Neural progenitor cell (in vitro differentiated cells): Measurements from ENCODE around the gene DNMT3B. TPM values are rescaled to one million over a fixed set of nuclear protein-coding genes. Genes with fewer than 3 reads are reported as not detected.
A peak's percentile ranks its signal among the peaks of the same experiment; 100 is the strongest.
"Not testable (repeated sequence)": the region's sequence is repeated elsewhere in the genome, so short reads cannot be mapped to it uniquely, and the experiment has no call there.

Experiments
- DNase-seq: peaks from one replicate; pipeline ENCODE4 v3.0.0-alpha.2; 2016; ENCODE audit warnings: low spot score
- H2AFZ ChIP-seq: fragments of 200-600 bp; sonication (generic); replicated peaks from 2 replicates; pipeline ENCODE4 v1.6.1; 2016; ENCODE audit warnings: antibody characterized with exemption
- H3F3A ChIP-seq: fragments of 200-600 bp; sonication (generic); 2 replicates; pipeline ENCODE4 v1.6.1; 2016; ENCODE audit warnings: antibody characterized with exemption, low read depth
- H3K27ac ChIP-seq: fragments of 200-600 bp; sonication (generic); 2 replicates; pipeline ENCODE4 v1.5.1; 2016; ENCODE audit warnings: mild to moderate bottlenecking
- H3K27me3 ChIP-seq: fragments of 200-600 bp; sonication (generic); 2 replicates; pipeline ENCODE4 v1.6.1; 2016; ENCODE audit warnings: mild to moderate bottlenecking, moderate library complexity
- H3K36me3 ChIP-seq: fragments of 200-600 bp; sonication (generic); 2 replicates; pipeline ENCODE4 v1.5.1; 2016
- H3K4me1 ChIP-seq: fragments of 200-600 bp; sonication (generic); 2 replicates; pipeline ENCODE4 v1.6.1; 2016; ENCODE audit warnings: mixed run types
- H3K4me2 ChIP-seq: fragments of 200-600 bp; sonication (generic); 2 replicates; pipeline ENCODE4 v1.6.1; 2016
- H3K4me3 ChIP-seq: fragments of 200-600 bp; sonication (generic); 2 replicates; pipeline ENCODE4 v1.5.1; 2016
- H3K79me2 ChIP-seq: fragments of 200-600 bp; sonication (generic); 2 replicates; pipeline ENCODE4 v1.6.1; 2016; ENCODE audit warnings: low read depth
- H3K9ac ChIP-seq: fragments of 200-600 bp; sonication (generic); 2 replicates; pipeline ENCODE4 v1.6.1; 2016
- H3K9me3 ChIP-seq: fragments of 200-600 bp; sonication (generic); 2 replicates; pipeline ENCODE4 v1.5.1; 2016; ENCODE audit warnings: low read depth
- H4K20me1 ChIP-seq: fragments of 200-600 bp; sonication (generic); 2 replicates; pipeline ENCODE4 v1.6.1; 2016; ENCODE audit warnings: low read depth
- H3K27ac Mint-ChIP-seq: 3 replicates; pipeline ENCODE4 v1.8.0; 2021; ENCODE audit warnings: mixed read lengths
- H3K27me3 Mint-ChIP-seq: 2 replicates; pipeline ENCODE4 v1.8.0; 2022; ENCODE audit warnings: low read depth, mild to moderate bottlenecking, inconsistent platforms, moderate library complexity, mixed read lengths; ENCODE audit not compliant: insufficient read depth
- H3K36me3 Mint-ChIP-seq: 3 replicates; pipeline ENCODE4 v1.8.0; 2021; ENCODE audit warnings: mixed read lengths
- H3K4me1 Mint-ChIP-seq: 3 replicates; pipeline ENCODE4 v1.8.0; 2021; ENCODE audit warnings: mixed read lengths
- H3K4me3 Mint-ChIP-seq: 3 replicates; pipeline ENCODE4 v1.8.0; 2021; ENCODE audit warnings: mild to moderate bottlenecking, moderate library complexity, mixed read lengths
- H3K9me3 Mint-ChIP-seq: 3 replicates; pipeline ENCODE4 v1.8.0; 2020; ENCODE audit warnings: mixed read lengths
- CTCF ChIP-seq: fragments of 200-600 bp; sonication (generic); IDR thresholded peaks from 2 replicates; pipeline ENCODE4 v1.5.1; 2017; ENCODE audit warnings: antibody characterized with exemption, mild to moderate bottlenecking
- EZH2 ChIP-seq: fragments of 200-600 bp; sonication (generic); IDR thresholded peaks from 2 replicates; pipeline ENCODE4 v1.6.1; 2017; ENCODE audit warnings: antibody characterized with exemption, mild to moderate bottlenecking, moderate library complexity
- EZH2phosphoT487 ChIP-seq: fragments of 200-600 bp; sonication (generic); IDR thresholded peaks from 2 replicates; pipeline ENCODE4 v1.6.1; 2017; ENCODE audit warnings: antibody characterized with exemption
- total RNA-seq: library from RNA; depleted of rRNA; stranded (reverse); fragments of >200 nt; gene quantifications from 2 replicates; pipeline ENCODE4 v1.2.3, GENCODE V29; 2015; ENCODE audit warnings: low replicate concordance

The DNMT3B gene
- total RNA-seq: 114 and 148 TPM in 2 replicates

DNA sequence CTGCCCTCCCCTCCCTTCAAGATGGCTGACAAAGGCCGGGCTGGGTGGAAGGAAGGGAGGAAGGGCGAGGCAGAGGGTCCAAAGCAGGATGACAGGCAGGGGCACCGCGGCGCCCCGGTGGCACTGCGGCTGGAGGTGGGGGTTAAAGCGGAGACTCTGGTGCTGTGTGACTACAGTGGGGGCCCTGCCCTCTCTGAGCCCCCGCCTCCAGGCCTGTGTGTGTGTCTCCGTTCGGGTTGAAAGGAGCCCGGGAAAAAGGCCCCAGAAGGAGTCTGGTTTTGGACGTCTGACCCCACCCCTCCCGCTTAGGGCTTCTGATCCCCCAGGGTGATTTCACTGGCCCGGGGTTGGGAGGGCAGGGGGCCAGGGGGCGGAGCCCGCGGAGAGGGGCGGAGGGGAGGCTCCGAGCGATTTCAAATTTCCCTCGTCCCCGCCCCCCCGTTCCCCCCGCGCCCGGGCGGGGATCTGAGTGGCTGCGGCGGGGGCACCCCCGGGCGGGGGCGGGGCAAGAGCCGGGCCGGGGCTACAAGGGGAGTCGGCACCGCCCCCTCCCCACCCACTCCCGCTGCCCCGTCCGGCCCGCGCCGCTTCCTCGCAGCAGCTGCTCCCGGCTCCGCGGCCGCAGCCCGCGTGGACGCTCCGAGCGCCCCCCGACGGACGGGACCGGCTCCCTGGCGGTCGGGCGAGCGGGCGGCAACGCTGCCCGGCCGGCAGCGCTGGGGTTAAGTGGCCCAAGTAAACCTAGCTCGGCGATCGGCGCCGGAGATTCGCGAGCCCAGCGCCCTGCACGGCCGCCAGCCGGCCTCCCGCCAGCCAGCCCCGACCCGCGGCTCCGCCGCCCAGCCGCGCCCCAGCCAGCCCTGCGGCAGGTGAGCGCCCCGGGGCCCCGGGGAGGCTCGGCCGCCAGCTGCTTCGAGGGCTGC is at the start of gene DNMT3B:
Gene DNMT3B (plus strand): TSS at position 555 of the 923 bp plus-strand sequence. CDS start 17,939 bp downstream, outside the sequence.
- Histone ChIP-seq H3K79me2 (peaks cover 46% of the 10 kb centered on the region), H3K9me3 (no peaks in the 10 kb centered on the region), H3K27ac (peak within 1 kb of the TSS; percentile 47), H3K4me3 (peak within 1 kb of the TSS; percentile 99), H3K27me3 (no peaks in the 10 kb centered on the region), H3F3A (peaks cover 38% of the 10 kb centered on the region), H3K4me2 (peak within 1 kb of the TSS; percentile 89), H3K4me1 (peaks cover 26% of the 10 kb centered on the region), H3K36me3 (no peaks in the 10 kb centered on the region), H3K9ac (peak within 1 kb of the TSS; percentile 69), H4K20me1 (peaks cover 32% of the 10 kb centered on the region), H2AFZ (no peak within 1 kb of the TSS)
- peak within 1 kb of the TSS; percentile 63 for H3K27ac Mint-ChIP-seq
- H3K4me3 Mint-ChIP-seq: peak within 1 kb of the TSS; percentile 97
- H3K27me3 Mint-ChIP-seq: peaks cover 2% of the 10 kb centered on the region
- H3K36me3 Mint-ChIP-seq: peaks cover under 1% of the 10 kb centered on the region
- H3K4me1 Mint-ChIP-seq: peaks cover 27% of the 10 kb centered on the region
- DNase-seq: peak; percentile 97
- no peaks in the 10 kb centered on the region for H3K9me3 Mint-ChIP-seq
- TF ChIP-seq EZH2phosphoT487 (no peak), CTCF (peak; percentile 43), EZH2 (no peak)

DNA sequence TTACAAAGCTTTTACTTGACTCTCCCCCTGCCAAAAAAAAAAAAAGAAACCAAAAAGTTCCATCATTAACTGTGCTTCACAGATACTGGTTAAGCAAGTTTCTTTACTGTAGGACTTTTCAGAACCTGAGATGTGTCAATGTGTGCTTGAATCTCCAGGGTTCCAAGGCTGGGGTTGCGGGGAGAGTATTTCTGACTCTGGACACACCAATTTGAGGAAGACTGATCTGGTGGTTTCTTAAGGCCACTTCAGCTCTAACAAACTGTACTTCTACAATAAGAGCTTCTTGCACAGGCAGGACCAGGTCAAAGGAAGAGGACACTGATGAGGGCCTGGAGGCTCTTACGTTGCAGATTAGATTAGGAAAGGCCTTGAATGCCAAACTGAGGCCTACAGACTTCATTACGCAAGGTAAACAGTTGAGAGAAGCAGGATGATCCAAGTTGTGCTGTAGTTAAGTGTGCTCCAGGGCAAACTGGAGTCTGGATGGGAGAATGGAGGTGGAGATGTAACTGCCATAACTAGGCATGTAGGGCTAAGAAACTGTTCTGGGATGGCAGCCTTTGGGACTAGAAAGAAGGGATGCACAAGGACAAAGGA is 43.3 kb upstream of the DNMT3B start:
- Mint-ChIP-seq H3K4me3 (no peak overlapping the region), H3K36me3 (peaks cover 18% of the 10 kb centered on the region), H3K9me3 (no peaks in the 10 kb centered on the region), H3K4me1 (peaks cover 3% of the 10 kb centered on the region), H3K27me3 (no peaks in the 10 kb centered on the region), H3K27ac (no peak overlapping the region)
- no peaks in the 10 kb centered on the region for H3K27me3 ChIP-seq
- H4K20me1 ChIP-seq: no peaks in the 10 kb centered on the region
- no peak overlapping the region for H3K4me3 ChIP-seq
- no peak overlapping the region for H3K4me2 ChIP-seq
- no peak for DNase-seq
- TF ChIP-seq EZH2 (no peak), CTCF (no peak), EZH2phosphoT487 (no peak)
- no peaks in the 10 kb centered on the region for H3F3A ChIP-seq
- H3K4me1 ChIP-seq: no peaks in the 10 kb centered on the region
- H3K79me2 ChIP-seq: no peaks in the 10 kb centered on the region
- H2AFZ ChIP-seq: no peak overlapping the region
- H3K9ac ChIP-seq: no peak overlapping the region
- H3K9me3 ChIP-seq: no peaks in the 10 kb centered on the region
- H3K36me3 ChIP-seq: no peaks in the 10 kb centered on the region
- no peak overlapping the region for H3K27ac ChIP-seq

- no peak for TF ChIP-seq CTCF
- TF ChIP-seq EZH2: no peak
- no peak for TF ChIP-seq EZH2phosphoT487
- Histone ChIP-seq H3K9ac (no peak overlapping the region), H2AFZ (no peak overlapping the region), H3K9me3 (no peaks in the 10 kb centered on the region), H4K20me1 (no peaks in the 10 kb centered on the region), H3K4me1 (peaks cover 3% of the 10 kb centered on the region), H3K27me3 (no peaks in the 10 kb centered on the region), H3K79me2 (peaks cover 6% of the 10 kb centered on the region), H3K4me2 (no peak overlapping the region), H3K27ac (no peak overlapping the region), H3K36me3 (no peaks in the 10 kb centered on the region), H3K4me3 (no peak overlapping the region), H3F3A (peaks cover 8% of the 10 kb centered on the region)
- Mint-ChIP-seq H3K9me3 (no peaks in the 10 kb centered on the region), H3K27me3 (peaks cover 3% of the 10 kb centered on the region), H3K4me1 (peaks cover 10% of the 10 kb centered on the region), H3K36me3 (peaks cover 14% of the 10 kb centered on the region), H3K27ac (no peak overlapping the region), H3K4me3 (no peak overlapping the region)
- no peak for DNase-seq
Observed at GRCh38 chr20:32727683-32728082, 34.5 kb upstream of the DNMT3B start.

DNA sequence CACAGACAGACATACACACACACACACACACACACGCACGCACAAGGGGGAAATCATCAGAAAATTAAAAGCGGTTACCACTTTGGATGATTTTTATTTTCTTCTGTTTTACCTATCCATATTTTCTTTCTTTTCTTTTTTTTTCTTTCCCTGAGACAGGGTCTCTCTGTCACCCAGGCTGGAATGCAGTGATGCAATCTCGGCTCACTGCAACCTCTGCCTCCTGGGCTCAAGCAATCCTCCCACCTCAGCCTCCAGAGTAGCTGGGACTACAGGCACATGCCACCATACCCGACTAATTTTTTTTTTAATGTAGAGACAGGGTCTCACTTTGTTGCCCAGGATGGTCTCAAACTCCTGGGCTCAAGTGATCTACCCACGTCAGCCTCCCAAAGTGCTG is 33.8 kb upstream of the DNMT3B start:
- not testable (repeated sequence) for H3K79me2 ChIP-seq, H3K27ac ChIP-seq, H3K9ac ChIP-seq, DNase-seq, H3K9me3 ChIP-seq, H4K20me1 ChIP-seq, H3K27me3 Mint-ChIP-seq, H3K9me3 Mint-ChIP-seq, H3F3A ChIP-seq, H3K27me3 ChIP-seq, H3K4me3 Mint-ChIP-seq, H3K4me1 ChIP-seq, H3K36me3 ChIP-seq, H3K4me2 ChIP-seq, H2AFZ ChIP-seq, H3K4me3 ChIP-seq, H3K4me1 Mint-ChIP-seq
- peaks cover 14% of the 10 kb centered on the region for H3K36me3 Mint-ChIP-seq
- peak overlapping the region; percentile 34 for H3K27ac Mint-ChIP-seq

GRCh38 chr20:32729334-32729733 is 32.9 kb upstream of the DNMT3B start:
- H3K9me3 ChIP-seq, H3K4me1 Mint-ChIP-seq, H4K20me1 ChIP-seq, H3K79me2 ChIP-seq, H2AFZ ChIP-seq, H3K27me3 Mint-ChIP-seq, H3F3A ChIP-seq, DNase-seq, H3K4me2 ChIP-seq, H3K27me3 ChIP-seq, H3K27ac Mint-ChIP-seq, H3K9me3 Mint-ChIP-seq, H3K4me1 ChIP-seq, H3K36me3 ChIP-seq, H3K4me3 Mint-ChIP-seq, H3K4me3 ChIP-seq, H3K9ac ChIP-seq, H3K27ac ChIP-seq: not testable (repeated sequence)
- peaks cover 14% of the 10 kb centered on the region for H3K36me3 Mint-ChIP-seq
